HepG2 (cell line): Measurements from ENCODE around the gene NAP1L1. TPM values are rescaled to one million over a fixed set of nuclear protein-coding genes. Genes with fewer than 3 reads are reported as not detected.

Experiments
- AGO1 ChIP-seq: fragments of 200-400 bp; formaldehyde crosslinking; IDR thresholded peaks from 2 replicates; pipeline ENCODE4 v1.6.1; 2017; ENCODE audit warnings: mild to moderate bottlenecking, low read depth, low read length, moderate library complexity; ENCODE audit not compliant: poor library complexity, severe bottlenecking
- ARID3A ChIP-seq: IDR thresholded peaks from 2 replicates; pipeline ENCODE4 v1.6.1; 2012; ENCODE audit warnings: low read depth, low read length, improper control_type of control experiment
- CREBL2 ChIP-seq: sonication (generic); formaldehyde crosslinking; IDR thresholded peaks from 2 replicates; pipeline ENCODE4 v1.8.1; 2023; ENCODE audit warnings: missing genetic modification reagents, mild to moderate bottlenecking, borderline replicate concordance
- CTCF ChIP-seq: sonication (generic); formaldehyde crosslinking; IDR thresholded peaks from 2 replicates; pipeline ENCODE4 v1.5.0; 2020; ENCODE audit warnings: mild to moderate bottlenecking, missing genetic modification reagents, moderate library complexity
- FOSL1 ChIP-seq: sonication (generic); formaldehyde crosslinking; IDR thresholded peaks from 2 replicates; pipeline ENCODE4 v1.9.0; 2021; ENCODE audit warnings: missing genetic modification reagents, borderline replicate concordance
- HBP1 ChIP-seq: IDR thresholded peaks from 2 replicates; pipeline ENCODE4 v1.6.1; 2016; ENCODE audit warnings: low read depth, control low read depth
- HDAC6 ChIP-seq: fragments of 200-600 bp; sonication (generic); IDR thresholded peaks from 2 replicates; pipeline ENCODE4 v1.7.0; 2017; ENCODE audit warnings: mild to moderate bottlenecking, antibody characterized with exemption, low read length, low read depth
- HES4 ChIP-seq: sonication (generic); formaldehyde crosslinking; IDR thresholded peaks from 2 replicates; pipeline ENCODE4 v1.9.0; 2021; ENCODE audit warnings: mild to moderate bottlenecking, missing genetic modification reagents, borderline replicate concordance
- HNF4A ChIP-seq: sonication (generic); formaldehyde crosslinking; IDR thresholded peaks from 2 replicates; pipeline ENCODE4 v1.4.0; 2020; ENCODE audit warnings: missing genetic modification reagents
- MTA1 ChIP-seq: sonication (generic); formaldehyde crosslinking; IDR thresholded peaks from 2 replicates; pipeline ENCODE4 v1.4.0; 2020; ENCODE audit warnings: missing genetic modification reagents, mild to moderate bottlenecking, borderline replicate concordance
- RBAK ChIP-seq: sonication (generic); formaldehyde crosslinking; IDR thresholded peaks from 2 replicates; pipeline ENCODE4 v1.5.1; 2020; ENCODE audit warnings: mild to moderate bottlenecking, missing genetic modification reagents
- TAF15 ChIP-seq: fragments of 200-400 bp; formaldehyde crosslinking; IDR thresholded peaks from one replicate; pipeline ENCODE4 v1.6.1; 2018; ENCODE audit warnings: mild to moderate bottlenecking, low read depth, low read length; ENCODE audit not compliant: poor library complexity, severe bottlenecking
- ZBTB25 ChIP-seq: IDR thresholded peaks from 2 replicates; pipeline ENCODE4 v1.6.1; 2018; ENCODE audit warnings: missing genetic modification reagents
- ZBTB44 ChIP-seq: sonication (generic); formaldehyde crosslinking; IDR thresholded peaks from 2 replicates; pipeline ENCODE4 v1.4.0; 2020; ENCODE audit warnings: missing genetic modification reagents
- ZMYM3 ChIP-seq: sonication (generic); formaldehyde crosslinking; IDR thresholded peaks from 2 replicates; pipeline ENCODE4 v1.5.1; 2020; ENCODE audit warnings: mild to moderate bottlenecking, missing genetic modification reagents
- ZNF512 ChIP-seq: sonication (generic); formaldehyde crosslinking; IDR thresholded peaks from 2 replicates; pipeline ENCODE4 v1.4.0; 2020; ENCODE audit warnings: mild to moderate bottlenecking, missing genetic modification reagents
- ZNF678 ChIP-seq: sonication (generic); formaldehyde crosslinking; IDR thresholded peaks from 2 replicates; pipeline ENCODE4 v1.4.0; 2020; ENCODE audit warnings: mild to moderate bottlenecking, missing genetic modification reagents
- ZNF850 ChIP-seq: sonication (generic); formaldehyde crosslinking; conservative IDR thresholded peaks from 2 replicates; pipeline ENCODE4 v1.9.0; 2021; ENCODE audit warnings: mild to moderate bottlenecking, missing genetic modification reagents
- ZSCAN22 ChIP-seq: sonication (generic); formaldehyde crosslinking; IDR thresholded peaks from 2 replicates; pipeline ENCODE4 v1.4.0; 2020; ENCODE audit warnings: mild to moderate bottlenecking, missing genetic modification reagents
- polyA plus RNA-seq, 8 experiments: library from polyadenylated mRNA; depleted of rRNA in 3 of 8; stranded (reverse) in 7 of 8; unstranded in 1 of 8; fragments of >200 nt; fragmentation: Illumina TruSeq in 4 of 8; extraction: Trizol in 4 of 8; gene quantifications; 2 replicates each; pipeline versions ENCODE4 v1.2.1 to v1.2.3, GENCODE V29; 2011 to 2016; ENCODE audit warnings: low read depth in 4 of 8, missing spikeins in 1 of 8, mixed read lengths in 1 of 8; ENCODE audit not compliant: insufficient read depth in 1 of 8
- total RNA-seq, 5 experiments: library from RNA; depleted of rRNA; stranded (reverse); fragments of >200 nt; fragmentation: Illumina TruSeq; extraction: Trizol; gene quantifications; 2 replicates each; pipeline ENCODE4 v1.2.3, GENCODE V29; 2016; ENCODE audit warnings: low read depth in 1 of 5

Gene NAP1L1
- total and polyA plus RNA-seq, 2 of the 13 experiments (the other 11 are each of a cell fraction or from before 2014, with no cell fraction given) = 207 to 309 TPM

GRCh38 chr12:75990189-75990912 lies 94.1 kb downstream of the NAP1L1 start (continued):
- TF ChIP-seq CTCF (CRISPR knock-in tag) (no peak), AGO1 (no peak), ZMYM3 (no peak), HDAC6 (no peak), ZNF678 (no peak), HNF4A (CRISPR knock-in tag) (peak; percentile 80), ARID3A (peak; percentile 87), HBP1 (CRISPR knock-in tag) (no peak), TAF15 (no peak), ZSCAN22 (CRISPR knock-in tag) (no peak), FOSL1 (CRISPR knock-in tag) (peak; percentile 76; the same call in 1 of the 2 replicates), CREBL2 (CRISPR knock-in tag) (no peak), MTA1 (CRISPR knock-in tag) (peak; percentile 68; the same call in 1 of the 2 replicates), ZNF850 (CRISPR knock-in tag) (no peak), HES4 (CRISPR knock-in tag) (no peak), ZNF512 (CRISPR knock-in tag) (no peak), ZBTB44 (CRISPR knock-in tag) (no peak), ZBTB25 (CRISPR knock-in tag) (peak; percentile 93), RBAK (CRISPR knock-in tag) (no peak)
